Testis (tissue), 2 donors: ENCODE data around the gene SHCBP1.

Experiments
- POLR2A ChIP-seq: fragments of 450-650 bp; IDR thresholded peaks from one replicate; pipeline ENCODE4 v1.6.1; 2017; ENCODE audit warnings: antibody characterized with exemption, mild to moderate bottlenecking, moderate library complexity
- TF ChIP-seq, protein P1 (sequence below), 3 experiments: fragments of 450-650 bp in 2 of 3; fragments of 200-600 bp in 1 of 3; sonication (generic) in 1 of 3; IDR thresholded peaks; one replicate each; pipeline ENCODE4 v1.5.1; 2016 to 2019; ENCODE audit warnings: antibody characterized with exemption in 3 of 3, mild to moderate bottlenecking in 2 of 3, moderate library complexity in 1 of 3

GRCh38 chr16:46606231-46606630, 14.9 kb downstream of the SHCBP1 start:
- TF ChIP-seq, protein P1, sequence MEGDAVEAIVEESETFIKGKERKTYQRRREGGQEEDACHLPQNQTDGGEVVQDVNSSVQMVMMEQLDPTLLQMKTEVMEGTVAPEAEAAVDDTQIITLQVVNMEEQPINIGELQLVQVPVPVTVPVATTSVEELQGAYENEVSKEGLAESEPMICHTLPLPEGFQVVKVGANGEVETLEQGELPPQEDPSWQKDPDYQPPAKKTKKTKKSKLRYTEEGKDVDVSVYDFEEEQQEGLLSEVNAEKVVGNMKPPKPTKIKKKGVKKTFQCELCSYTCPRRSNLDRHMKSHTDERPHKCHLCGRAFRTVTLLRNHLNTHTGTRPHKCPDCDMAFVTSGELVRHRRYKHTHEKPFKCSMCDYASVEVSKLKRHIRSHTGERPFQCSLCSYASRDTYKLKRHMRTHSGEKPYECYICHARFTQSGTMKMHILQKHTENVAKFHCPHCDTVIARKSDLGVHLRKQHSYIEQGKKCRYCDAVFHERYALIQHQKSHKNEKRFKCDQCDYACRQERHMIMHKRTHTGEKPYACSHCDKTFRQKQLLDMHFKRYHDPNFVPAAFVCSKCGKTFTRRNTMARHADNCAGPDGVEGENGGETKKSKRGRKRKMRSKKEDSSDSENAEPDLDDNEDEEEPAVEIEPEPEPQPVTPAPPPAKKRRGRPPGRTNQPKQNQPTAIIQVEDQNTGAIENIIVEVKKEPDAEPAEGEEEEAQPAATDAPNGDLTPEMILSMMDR (IDR thresholded peaks at IDR 0.05) = no peak
- TF ChIP-seq POLR2A = no peak
